Body of pancreas (tissue), 4 donors: ENCODE results near the gene MACROH2A1. TPM values are rescaled to one million over a fixed set of nuclear protein-coding genes. Genes with fewer than 3 reads are reported as not detected.
A peak's percentile ranks its signal among the peaks of the same experiment; 100 is the strongest.

Experiments
- ATAC-seq: fragments of 150-250 bp; one replicate; pipeline ENCODE4 v1.9.1; 2016
- DNase-seq, 4 donors: peaks; one replicate each; pipeline ENCODE4 v3.0.0-alpha.2; 2019
- H3K27ac ChIP-seq, 4 donors: fragments of 200-600 bp; sonication (generic); 1 replicate in 3 of 4; 2 replicates in 1 of 4; pipeline versions ENCODE4 v1.5.1 to v1.6.1; 2016 to 2019; ENCODE audit warnings: mild to moderate bottlenecking in 1 of 4, mixed read lengths in 1 of 4, moderate library complexity in 1 of 4
- H3K27me3 ChIP-seq, 2 donors: fragments of 200-600 bp; sonication (generic); one replicate each; pipeline ENCODE4 v1.6.0; 2016; ENCODE audit warnings: mild to moderate bottlenecking in 1 of 2
- H3K36me3 ChIP-seq, 2 donors: fragments of 200-600 bp; sonication (generic); replicated peaks in 1 of 2; 2 replicates each; pipeline ENCODE4 v1.5.1; 2016; ENCODE audit warnings: low read depth in 2 of 2; ENCODE audit not compliant: insufficient read depth in 1 of 2
- H3K4me1 ChIP-seq: fragments of 200-600 bp; sonication (generic); one replicate; pipeline ENCODE4 v1.6.0; 2016
- H3K4me3 ChIP-seq, 2 donors: fragments of 200-600 bp; sonication (generic); 1 replicate in 1 of 2; 2 replicates in 1 of 2; pipeline ENCODE4 v1.5.1; 2016 to 2019
- H3K9me3 ChIP-seq, 3 donors: fragments of 200-600 bp; sonication (generic); 1 replicate in 2 of 3; 2 replicates in 1 of 3; pipeline ENCODE4 v1.5.1; 2016
- POLR2A ChIP-seq, 3 donors: fragments of 450-650 bp; IDR thresholded peaks; one replicate each; pipeline ENCODE4 v1.6.1; 2016; ENCODE audit warnings: antibody characterized with exemption in 3 of 3, mild to moderate bottlenecking in 2 of 3
- WGBS, 2 donors: methylation state at CpG; one replicate each; pipeline ENCODE4 v1.1.5; 2017; 5-methylcytosine and 5-hydroxymethylcytosine counted together
- intact Hi-C: fragments of 100-400 bp; cut with DNase I; formaldehyde crosslinking; loops from one replicate; pipeline ENCODE4 v1.15.1; 2023
- total RNA-seq, 2 donors: library from RNA; depleted of rRNA; stranded (reverse); fragments of >200 nt; gene quantifications; one replicate each; pipeline ENCODE4 v1.1.0, GENCODE V29; 2016
- TF ChIP-seq, protein P1 (sequence below), 7 experiments: fragments of 450-650 bp in 4 of 7; fragments of 200-600 bp in 3 of 7; sonication (generic) in 3 of 7; IDR thresholded peaks; one replicate each; pipeline ENCODE4 v1.5.1; 2016 to 2019; ENCODE audit warnings: antibody characterized with exemption in 7 of 7

Gene MACROH2A1
- total RNA-seq, 2 donors from 2014 or later, result 78.9 to 142 TPM

GRCh38 chr5:135440916-135441315, 41.9 kb upstream of the MACROH2A1 start:
- WGBS, 2 donors, result 51 to 61% methylated on average over 6 of the region's 6 CpGs
- no peak for DNase-seq

GRCh38 chr5:135439231-135440205, 40.5 kb upstream of the MACROH2A1 start:
- Histone ChIP-seq H3K4me3 (no peak overlapping the region), H3K36me3 (no peaks in the 10 kb centered on the region), H3K4me1 (peaks cover 8% of the 10 kb centered on the region), H3K9me3 (no peaks in the 10 kb centered on the region), H3K27me3 (peaks cover 0 to 6% of the 10 kb centered on the region in 2 donors), H3K27ac (no peak overlapping the region)
- TF ChIP-seq, protein P1, sequence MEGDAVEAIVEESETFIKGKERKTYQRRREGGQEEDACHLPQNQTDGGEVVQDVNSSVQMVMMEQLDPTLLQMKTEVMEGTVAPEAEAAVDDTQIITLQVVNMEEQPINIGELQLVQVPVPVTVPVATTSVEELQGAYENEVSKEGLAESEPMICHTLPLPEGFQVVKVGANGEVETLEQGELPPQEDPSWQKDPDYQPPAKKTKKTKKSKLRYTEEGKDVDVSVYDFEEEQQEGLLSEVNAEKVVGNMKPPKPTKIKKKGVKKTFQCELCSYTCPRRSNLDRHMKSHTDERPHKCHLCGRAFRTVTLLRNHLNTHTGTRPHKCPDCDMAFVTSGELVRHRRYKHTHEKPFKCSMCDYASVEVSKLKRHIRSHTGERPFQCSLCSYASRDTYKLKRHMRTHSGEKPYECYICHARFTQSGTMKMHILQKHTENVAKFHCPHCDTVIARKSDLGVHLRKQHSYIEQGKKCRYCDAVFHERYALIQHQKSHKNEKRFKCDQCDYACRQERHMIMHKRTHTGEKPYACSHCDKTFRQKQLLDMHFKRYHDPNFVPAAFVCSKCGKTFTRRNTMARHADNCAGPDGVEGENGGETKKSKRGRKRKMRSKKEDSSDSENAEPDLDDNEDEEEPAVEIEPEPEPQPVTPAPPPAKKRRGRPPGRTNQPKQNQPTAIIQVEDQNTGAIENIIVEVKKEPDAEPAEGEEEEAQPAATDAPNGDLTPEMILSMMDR (IDR thresholded peaks at IDR 0.05), result no peak
- no peak for TF ChIP-seq POLR2A (IDR thresholded peaks at IDR 0.05)
- no peak for ATAC-seq
- intact Hi-C loops, result no loop called here
- DNase-seq, result no peak
- 67 to 73% methylated on average over 10 to 11 of the region's 11 CpGs for WGBS, 2 donors

More at GRCh38 chr5:135440916-135441315, 41.9 kb upstream of the MACROH2A1 start:
- H3K36me3 ChIP-seq, result no peaks in the 10 kb centered on the region
- TF ChIP-seq, protein P1 (IDR thresholded peaks at IDR 0.05), result no peak
- TF ChIP-seq POLR2A (IDR thresholded peaks at IDR 0.05), result no peak
- H3K4me3 ChIP-seq, result no peak overlapping the region
- intact Hi-C loops, result no loop called here
- no peak for ATAC-seq
- H3K4me1 ChIP-seq, result peaks cover 8% of the 10 kb centered on the region
- peaks cover 0 to under 1% of the 10 kb centered on the region in 2 donors for H3K27me3 ChIP-seq
- H3K9me3 ChIP-seq, result no peaks in the 10 kb centered on the region
- H3K27ac ChIP-seq, result no peak overlapping the region

GRCh38 chr5:135438636-135439221, 39.7 kb upstream of the MACROH2A1 start:
- WGBS, 2 donors, result 75 to 76% methylated on average over 9 to 10 of the region's 10 CpGs
- Histone ChIP-seq H3K4me1 (peaks cover 8% of the 10 kb centered on the region), H3K36me3 (no peaks in the 10 kb centered on the region), H3K4me3 (no peak overlapping the region), H3K27ac (no peak overlapping the region), H3K27me3 (peaks cover 0 to 6% of the 10 kb centered on the region in 2 donors), H3K9me3 (no peaks in the 10 kb centered on the region)
- intact Hi-C loops, result no loop called here
- no peak for TF ChIP-seq POLR2A (IDR thresholded peaks at IDR 0.05)
- TF ChIP-seq, protein P1 (IDR thresholded peaks at IDR 0.05), result no peak
- ATAC-seq (no peak), DNase-seq (no peak)

- intact Hi-C loops, result no loop called here
- Histone ChIP-seq H3K4me3 (no peak overlapping the region), H3K27ac (peak overlapping the region in 1 of 4 donors; percentile 34), H3K9me3 (no peaks in the 10 kb centered on the region), H3K36me3 (no peaks in the 10 kb centered on the region), H3K4me1 (peaks cover 8% of the 10 kb centered on the region), H3K27me3 (peaks cover 0 to 6% of the 10 kb centered on the region in 2 donors)
- TF ChIP-seq, protein P1 (IDR thresholded peaks at IDR 0.05), result peak in 1 of 7 experiments; percentile 20
- TF ChIP-seq POLR2A (IDR thresholded peaks at IDR 0.05), result no peak
- DNase-seq (peak; percentile 46 to 85 (median 63)), ATAC-seq (peak; percentile 55)
- WGBS, 2 donors, result 43 to 48% methylated on average over 13 of the region's 13 CpGs
Measured at GRCh38 chr5:135437796-135438560, 38.9 kb upstream of the MACROH2A1 start.
